ENCODE measurements around the gene SLC23A3.
"Not testable (repeated sequence)": the region's sequence is repeated elsewhere in the genome, so short reads cannot be mapped to it uniquely, and the experiment has no call there.

The SLC23A3 gene

DNA sequence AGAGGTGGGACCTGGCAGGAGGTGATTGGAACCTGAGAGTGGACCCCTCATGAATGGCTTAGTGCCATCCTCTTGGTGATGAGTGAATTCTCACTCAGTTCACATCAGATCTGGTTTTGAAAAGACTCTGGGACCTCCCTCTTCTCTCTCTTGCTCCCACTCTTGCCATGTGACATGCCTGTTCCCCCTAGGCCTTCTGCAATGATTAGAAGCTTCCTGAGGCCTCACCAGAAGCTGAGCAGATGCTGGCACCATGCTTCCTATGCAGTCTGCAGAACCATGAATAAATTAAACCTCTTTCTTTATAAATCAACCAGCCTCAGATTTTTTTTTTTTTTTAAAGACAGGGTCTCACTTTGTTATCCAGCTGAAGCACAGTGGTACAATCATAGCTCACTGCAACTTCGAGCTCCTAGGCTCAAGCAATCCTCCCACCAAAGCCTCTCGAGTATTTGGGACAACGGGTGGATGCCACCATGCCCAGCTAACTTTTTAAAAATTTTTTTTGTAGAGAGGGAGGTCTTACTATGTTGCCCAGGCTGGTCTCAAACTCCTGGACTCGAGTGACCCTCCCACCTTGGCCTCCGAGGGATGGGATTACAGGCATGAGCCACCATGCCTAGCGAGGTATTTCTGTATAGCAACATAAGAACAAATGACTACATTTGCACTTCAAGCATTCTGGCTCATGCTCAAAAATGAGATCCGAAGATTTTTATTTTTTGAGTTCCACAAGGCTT, 34.8 kb upstream of the SLC23A3 start:
- DNase-seq, result no peak

- not testable (repeated sequence) for DNase-seq
These were observed 31.5 kb upstream of the SLC23A3 start for GRCh38 chr2:219201331-219201730.

DNA sequence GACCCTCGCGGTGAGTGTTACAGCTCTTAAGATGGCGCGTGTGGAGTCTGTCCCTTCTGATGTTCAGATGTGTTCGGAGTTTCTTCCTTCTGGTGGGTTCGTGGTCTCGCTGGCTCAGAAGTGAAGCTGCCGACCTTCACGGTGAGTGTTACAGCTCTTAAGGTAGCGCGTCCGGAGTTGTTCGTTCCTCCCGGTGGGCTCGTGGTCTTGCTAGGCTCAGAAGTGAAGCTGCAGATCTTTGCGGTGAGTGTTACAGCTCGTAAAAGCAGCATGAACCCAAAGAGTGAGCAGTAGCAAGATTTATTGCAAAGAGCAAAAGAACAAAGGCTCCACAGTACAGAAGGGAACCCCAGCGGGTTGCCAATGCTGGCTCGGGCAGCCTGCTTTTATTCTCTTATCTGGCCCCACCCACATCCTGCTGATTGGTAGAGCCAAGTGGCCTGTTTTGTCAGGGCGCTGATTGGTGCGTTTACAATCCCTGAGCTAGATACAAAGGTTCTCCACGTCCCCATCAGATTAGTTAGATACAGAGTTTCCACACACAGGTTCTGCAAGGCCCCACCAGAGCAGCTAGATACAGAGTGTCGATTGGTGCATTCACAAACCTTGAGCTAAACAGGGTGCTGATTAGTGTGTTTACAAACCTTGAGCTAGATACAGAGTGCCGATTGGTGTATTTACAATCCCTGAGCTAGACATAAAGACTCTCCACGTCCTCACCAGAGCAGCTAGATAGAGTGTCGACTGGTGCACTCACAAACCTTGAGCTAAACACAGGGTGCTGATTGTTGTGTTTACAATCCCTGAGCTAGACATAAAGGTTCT, 30.9 kb upstream of the SLC23A3 start:
- not testable (repeated sequence) for DNase-seq

DNA sequence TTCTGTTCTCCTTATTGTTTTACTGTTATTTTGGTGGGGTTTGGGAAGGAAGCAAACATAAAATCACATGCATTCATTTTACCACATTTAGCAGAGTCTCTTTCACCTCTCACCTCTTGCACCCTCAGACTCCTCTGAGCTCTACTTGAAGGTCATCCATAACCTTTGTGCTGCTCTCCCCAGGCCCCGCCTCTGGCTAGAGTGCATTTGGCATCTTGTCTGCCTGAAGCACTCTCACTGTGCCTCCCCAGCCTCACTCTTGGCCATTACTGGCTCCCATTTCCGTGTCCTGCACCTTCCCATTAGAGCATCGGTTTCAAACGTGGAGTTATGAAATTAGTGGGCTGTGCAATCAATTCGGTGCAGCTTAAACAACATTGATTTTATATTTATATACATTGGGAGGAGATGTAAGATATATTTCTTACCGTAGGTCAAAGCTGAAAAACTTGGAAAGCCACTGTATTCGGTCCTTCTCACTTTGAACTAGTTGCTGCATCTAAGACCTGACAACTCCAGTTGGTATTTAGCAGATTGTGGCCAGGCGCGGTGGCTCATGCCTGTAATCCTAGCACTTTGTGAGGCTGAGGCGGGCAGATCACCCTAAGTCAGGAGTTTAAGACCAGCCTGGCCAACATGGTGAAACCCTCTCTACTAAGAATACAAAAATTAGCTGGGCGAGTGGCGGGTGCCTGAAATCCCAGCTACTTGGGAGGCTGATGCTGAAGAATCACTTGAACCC, 29.8 kb upstream of the SLC23A3 start:
- DNase-seq, result no peak

DNA sequence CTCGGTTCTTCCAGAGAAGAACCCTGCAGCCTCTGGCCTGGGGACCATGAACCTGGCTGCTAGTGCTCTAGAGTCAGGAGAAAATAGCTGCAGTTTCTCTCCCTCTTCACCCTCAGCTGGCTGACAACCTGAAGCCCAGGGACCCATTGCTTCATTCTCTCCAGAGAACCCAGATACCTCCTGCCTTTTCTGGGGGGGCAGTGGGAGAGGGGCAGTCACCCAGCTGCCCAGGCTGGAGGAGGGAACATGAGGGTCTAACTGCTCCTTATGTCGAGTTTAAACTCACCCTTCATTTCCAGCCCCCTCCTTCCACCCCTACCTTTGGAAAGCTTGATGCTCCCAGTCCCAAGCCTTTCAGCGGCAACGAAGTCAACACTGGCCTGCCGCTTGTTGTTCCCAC, 29.1 kb upstream of the SLC23A3 start:
- DNase-seq, result no peak

GRCh38 chr2:219197388-219197787, 27.6 kb upstream of the SLC23A3 start:
- no peak for DNase-seq

- DNase-seq, result no peak
These were observed 17.1 kb upstream of the SLC23A3 start for GRCh38 chr2:219186754-219187456.

DNA sequence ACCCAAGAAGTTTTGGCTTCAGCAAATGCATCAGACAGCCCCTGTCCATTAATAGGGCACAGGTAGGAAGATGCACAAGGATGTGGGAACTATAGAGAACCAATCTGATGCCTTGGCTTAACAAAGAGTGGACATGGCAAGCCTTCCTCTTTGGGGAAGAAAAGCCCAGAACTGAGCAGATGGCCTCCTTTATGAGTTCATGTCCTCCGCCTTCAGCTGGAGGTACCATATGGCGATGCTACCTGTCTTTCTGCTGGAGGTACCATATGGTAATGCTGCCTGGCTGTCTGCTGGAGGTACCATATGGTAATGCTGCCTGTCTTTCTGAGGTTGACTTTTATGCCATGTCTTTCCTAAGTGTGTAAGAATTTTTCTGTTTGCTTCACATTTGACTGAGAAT, 14.3 kb upstream of the SLC23A3 start:
- DNase-seq, result no peak

GRCh38 chr2:219183151-219183772, 13.4 kb upstream of the SLC23A3 start:
- DNase-seq, result no peak

- DNase-seq, result no peak
These were observed 12.7 kb upstream of the SLC23A3 start for GRCh38 chr2:219182331-219183150.

GRCh38 chr2:219181531-219181930, 11.7 kb upstream of the SLC23A3 start:
- DNase-seq, result no peak

- no peak for DNase-seq
These were observed 11.1 kb upstream of the SLC23A3 start for GRCh38 chr2:219180961-219181360.

GRCh38 chr2:219179601-219180465, 10.0 kb upstream of the SLC23A3 start:
- DNase-seq, result no peak

DNA sequence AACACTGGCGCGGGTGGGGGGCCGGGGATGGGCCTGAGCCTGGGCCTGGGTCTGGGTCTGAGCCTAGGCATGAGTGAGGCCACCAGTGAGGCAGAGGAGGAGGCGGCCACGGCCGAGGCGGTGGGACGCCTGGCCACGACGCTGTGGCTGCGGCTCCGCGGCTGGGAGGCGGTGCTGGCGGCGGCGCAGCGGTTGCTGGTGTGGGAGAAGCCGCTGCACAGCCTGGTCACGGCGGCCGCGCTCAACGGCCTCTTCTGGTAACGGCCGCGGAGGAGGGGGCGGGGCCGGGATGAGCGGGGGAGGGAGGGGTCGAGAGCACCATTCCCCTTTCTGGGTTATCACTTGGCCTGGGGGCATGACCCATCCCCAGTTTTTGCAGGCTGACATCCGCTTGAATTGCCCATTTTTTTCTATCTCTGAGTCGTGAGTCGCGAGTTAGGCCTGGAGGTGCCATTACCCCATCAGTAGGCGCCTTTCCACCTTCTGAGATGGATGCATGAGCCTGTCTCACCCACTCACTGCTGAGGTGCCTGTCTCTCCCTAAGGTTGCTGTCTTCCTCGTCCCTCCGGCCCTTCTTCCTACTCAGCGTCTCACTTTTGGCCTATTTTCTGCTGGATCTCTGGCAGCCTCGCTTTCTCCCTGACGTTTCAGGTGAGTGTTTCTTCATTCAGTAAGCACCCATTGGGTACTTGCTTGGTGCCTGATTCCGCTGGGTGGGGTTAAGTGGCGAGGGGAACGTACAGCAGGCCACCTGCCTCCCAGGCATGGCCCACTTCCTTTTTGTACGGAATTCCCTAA, 8.7 kb upstream of the SLC23A3 start:
- DNase-seq, result no peak

DNA sequence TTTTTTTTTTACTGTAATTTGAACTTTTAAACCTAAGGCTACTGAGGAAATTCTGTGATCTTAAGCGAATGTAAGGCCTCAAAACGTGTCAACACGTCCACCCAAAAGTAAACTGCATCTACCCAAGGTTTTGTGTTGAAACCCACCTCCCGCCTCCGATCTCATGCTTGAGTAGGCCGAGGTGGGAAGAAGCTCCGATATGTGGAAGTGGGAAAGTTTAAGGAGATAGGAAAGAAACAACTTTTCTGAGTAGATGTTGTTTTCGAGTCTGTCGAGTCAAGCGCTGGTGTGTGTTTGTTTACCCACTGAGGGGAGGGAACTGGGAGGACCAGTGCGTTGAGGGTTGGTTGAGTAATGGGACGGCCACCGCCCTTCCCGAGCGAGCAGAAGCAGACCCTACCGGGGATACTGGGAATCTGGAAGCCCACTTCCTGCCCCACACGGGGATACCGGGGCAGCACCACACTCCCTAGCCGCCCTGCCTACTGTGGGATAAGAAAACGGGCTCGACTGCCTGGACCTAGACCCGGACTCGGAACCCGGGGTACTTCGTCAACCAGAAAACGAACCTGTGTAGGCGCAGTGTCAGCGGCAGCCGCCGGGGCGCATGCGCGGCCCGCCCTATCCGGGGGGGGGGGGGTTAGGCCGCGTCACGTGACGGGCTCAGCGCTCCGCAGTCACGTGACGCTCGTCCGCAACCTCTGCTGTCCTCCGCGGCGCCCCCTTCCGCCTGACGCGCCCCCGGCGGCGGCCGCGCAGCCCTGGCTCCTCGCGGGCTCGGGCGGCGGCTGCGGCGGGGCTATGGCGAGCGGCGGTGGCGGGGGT, 7.9 kb upstream of the SLC23A3 start, which contains the start of gene RETREG2:
Gene RETREG2 (plus strand): TSS at position 724 of the 825 bp plus-strand sequence. CDS start 78 bp downstream, at position 802.
- peak; percentile 65 for DNase-seq

GRCh38 chr2:219176818-219177551, 7.2 kb upstream of the SLC23A3 start, which contains the start of gene CNPPD1:
Gene CNPPD1 (minus strand): TSS chr2:219176925. CDS start chr2:219176828, 97 bp downstream.
- DNase-seq, result peak; percentile 75

Data from GF-D8 (cell line).